Measurements from ENCODE around the gene LRRIQ1.

Gene LRRIQ1

GRCh38 chr12:85072826-85073225 is 36.7 kb downstream of the LRRIQ1 start:
- H4K20me1 ChIP-seq (ENCODE audit: insufficient read depth, low read length), result no peaks in the 10 kb centered on the region
- no peaks in the 10 kb centered on the region for H3K4me1 ChIP-seq (ENCODE audit: low read length)
- H3K27ac ChIP-seq (ENCODE audit: low read length), result no peak overlapping the region
- H3K27me3 ChIP-seq (replicated peaks; ENCODE audit: insufficient read depth, low read length), result no peaks in the 10 kb centered on the region
- no peak overlapping the region for H3K4me3 ChIP-seq (ENCODE audit: low read length)
- no peaks in the 10 kb centered on the region for H3F3A ChIP-seq (ENCODE audit: insufficient read depth, low read length)
- H3K36me3 ChIP-seq (replicated peaks; ENCODE audit: insufficient read depth, low read length), result no peaks in the 10 kb centered on the region
- H3K79me2 ChIP-seq (ENCODE audit: low read length), result no peaks in the 10 kb centered on the region
- H3K4me2 ChIP-seq (ENCODE audit: low read depth, low read length), result no peak overlapping the region
- H2AFZ ChIP-seq (ENCODE audit: low read length), result no peak overlapping the region
- no peak overlapping the region for H3K9ac ChIP-seq (ENCODE audit: low read length)
- H3K9me3 ChIP-seq (replicated peaks; ENCODE audit: insufficient read depth, low read length), result no peaks in the 10 kb centered on the region
- H3K9me2 ChIP-seq (replicated peaks; ENCODE audit: insufficient read depth, low read length), result no peaks in the 10 kb centered on the region
- no peak for DNase-seq
- TF ChIP-seq EZH2 (optimal IDR thresholded peaks at IDR 0.05; ENCODE audit: low read depth, low read length), result no peak
- no peak for TF ChIP-seq EZH2phosphoT487 (IDR thresholded peaks at IDR 0.05; ENCODE audit: low read length)
- no peak for TF ChIP-seq CTCF (IDR thresholded peaks at IDR 0.05; ENCODE audit: low read length)

DNA sequence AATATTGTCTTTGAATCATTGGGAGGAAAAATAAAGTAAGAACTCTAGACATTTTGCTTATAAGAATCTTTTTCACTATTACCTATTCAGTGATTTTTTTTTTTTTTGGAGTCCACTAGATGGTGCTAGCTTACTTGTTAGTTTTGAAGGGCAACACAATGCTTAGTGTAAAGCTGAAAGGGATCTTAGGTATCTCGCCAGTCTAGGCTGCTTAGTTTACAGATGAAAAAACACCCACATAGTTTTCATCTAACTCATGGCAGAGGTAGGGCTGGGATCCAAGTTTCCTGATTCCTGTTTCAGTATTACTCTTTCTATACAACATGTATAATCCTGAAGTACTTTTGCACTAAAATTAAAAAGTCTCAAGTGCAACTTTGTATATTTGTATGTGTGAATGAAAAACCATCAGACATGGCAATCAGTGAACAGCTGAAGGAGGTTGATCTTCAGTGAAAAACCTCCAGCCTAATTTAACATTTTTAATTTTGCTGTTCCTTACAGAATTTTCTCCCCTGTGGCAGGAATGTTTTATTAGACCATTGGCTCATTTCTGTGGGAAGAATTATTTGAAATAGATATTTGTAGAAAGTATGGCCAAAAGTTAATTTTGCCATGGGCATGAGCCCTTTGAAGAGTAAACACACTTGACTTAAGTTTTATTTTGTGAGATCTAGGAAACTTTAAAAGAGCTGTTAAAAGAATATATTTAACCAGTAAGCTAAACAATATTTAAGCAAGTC is 40.7 kb downstream of the LRRIQ1 start:
- no peaks in the 10 kb centered on the region for H3K79me2 ChIP-seq (ENCODE audit: low read length)
- no peaks in the 10 kb centered on the region for H3K4me1 ChIP-seq (ENCODE audit: low read length)
- H2AFZ ChIP-seq (ENCODE audit: low read length), result no peak overlapping the region
- peak; percentile 70 for DNase-seq
- no peaks in the 10 kb centered on the region for H3K9me2 ChIP-seq (replicated peaks; ENCODE audit: insufficient read depth, low read length)
- TF ChIP-seq EZH2phosphoT487 (IDR thresholded peaks at IDR 0.05; ENCODE audit: low read length) (no peak), CTCF (IDR thresholded peaks at IDR 0.05; ENCODE audit: low read length) (peak; percentile 56), EZH2 (optimal IDR thresholded peaks at IDR 0.05; ENCODE audit: low read depth, low read length) (no peak)
- no peak overlapping the region for H3K4me2 ChIP-seq (ENCODE audit: low read depth, low read length)
- H3K27ac ChIP-seq (ENCODE audit: low read length), result no peak overlapping the region
- no peaks in the 10 kb centered on the region for H3F3A ChIP-seq (ENCODE audit: insufficient read depth, low read length)
- H3K9ac ChIP-seq (ENCODE audit: low read length), result no peak overlapping the region
- no peak overlapping the region for H3K4me3 ChIP-seq (ENCODE audit: low read length)
- no peaks in the 10 kb centered on the region for H4K20me1 ChIP-seq (ENCODE audit: insufficient read depth, low read length)
- no peaks in the 10 kb centered on the region for H3K27me3 ChIP-seq (replicated peaks; ENCODE audit: insufficient read depth, low read length)
- no peaks in the 10 kb centered on the region for H3K9me3 ChIP-seq (replicated peaks; ENCODE audit: insufficient read depth, low read length)
- no peaks in the 10 kb centered on the region for H3K36me3 ChIP-seq (replicated peaks; ENCODE audit: insufficient read depth, low read length)

GRCh38 chr12:85085066-85085465 is 48.9 kb downstream of the LRRIQ1 start:
- DNase-seq, result no peak
- Histone ChIP-seq H3K79me2 (ENCODE audit: low read length) (no peaks in the 10 kb centered on the region), H3K9me3 (replicated peaks; ENCODE audit: insufficient read depth, low read length) (no peaks in the 10 kb centered on the region), H2AFZ (ENCODE audit: low read length) (no peak overlapping the region), H3K4me2 (ENCODE audit: low read depth, low read length) (no peak overlapping the region), H3K9me2 (replicated peaks; ENCODE audit: insufficient read depth, low read length) (no peaks in the 10 kb centered on the region), H3K27me3 (replicated peaks; ENCODE audit: insufficient read depth, low read length) (no peaks in the 10 kb centered on the region), H3K4me1 (ENCODE audit: low read length) (no peaks in the 10 kb centered on the region), H3F3A (ENCODE audit: insufficient read depth, low read length) (no peaks in the 10 kb centered on the region), H3K27ac (ENCODE audit: low read length) (no peak overlapping the region), H3K36me3 (replicated peaks; ENCODE audit: insufficient read depth, low read length) (no peaks in the 10 kb centered on the region), H3K9ac (ENCODE audit: low read length) (no peak overlapping the region), H3K4me3 (ENCODE audit: low read length) (no peak overlapping the region), H4K20me1 (ENCODE audit: insufficient read depth, low read length) (no peaks in the 10 kb centered on the region)
- TF ChIP-seq EZH2phosphoT487 (IDR thresholded peaks at IDR 0.05; ENCODE audit: low read length) (no peak), EZH2 (optimal IDR thresholded peaks at IDR 0.05; ENCODE audit: low read depth, low read length) (no peak), CTCF (IDR thresholded peaks at IDR 0.05; ENCODE audit: low read length) (no peak)
